Hematopoietic multipotent progenitor cell (in vitro differentiated cells): ENCODE data around the gene ZNF189. TPM values are rescaled to one million over a fixed set of nuclear protein-coding genes. Genes with fewer than 3 reads are reported as not detected.

ENCODE experiments used
- DNase-seq, 3 donors: peaks; one replicate each; pipeline ENCODE4 v3.0.0-alpha.2; 2011 to 2015; ENCODE audit warnings: low read depth in 2 of 3, low spot score in 2 of 3
- total RNA-seq: library from RNA; depleted of rRNA; stranded (reverse); fragments of >200 nt; gene quantifications from one replicate; pipeline ENCODE4 v1.2.3, GENCODE V29; 2012

Gene ZNF189
- total RNA-seq, result 7.3 TPM

DNA sequence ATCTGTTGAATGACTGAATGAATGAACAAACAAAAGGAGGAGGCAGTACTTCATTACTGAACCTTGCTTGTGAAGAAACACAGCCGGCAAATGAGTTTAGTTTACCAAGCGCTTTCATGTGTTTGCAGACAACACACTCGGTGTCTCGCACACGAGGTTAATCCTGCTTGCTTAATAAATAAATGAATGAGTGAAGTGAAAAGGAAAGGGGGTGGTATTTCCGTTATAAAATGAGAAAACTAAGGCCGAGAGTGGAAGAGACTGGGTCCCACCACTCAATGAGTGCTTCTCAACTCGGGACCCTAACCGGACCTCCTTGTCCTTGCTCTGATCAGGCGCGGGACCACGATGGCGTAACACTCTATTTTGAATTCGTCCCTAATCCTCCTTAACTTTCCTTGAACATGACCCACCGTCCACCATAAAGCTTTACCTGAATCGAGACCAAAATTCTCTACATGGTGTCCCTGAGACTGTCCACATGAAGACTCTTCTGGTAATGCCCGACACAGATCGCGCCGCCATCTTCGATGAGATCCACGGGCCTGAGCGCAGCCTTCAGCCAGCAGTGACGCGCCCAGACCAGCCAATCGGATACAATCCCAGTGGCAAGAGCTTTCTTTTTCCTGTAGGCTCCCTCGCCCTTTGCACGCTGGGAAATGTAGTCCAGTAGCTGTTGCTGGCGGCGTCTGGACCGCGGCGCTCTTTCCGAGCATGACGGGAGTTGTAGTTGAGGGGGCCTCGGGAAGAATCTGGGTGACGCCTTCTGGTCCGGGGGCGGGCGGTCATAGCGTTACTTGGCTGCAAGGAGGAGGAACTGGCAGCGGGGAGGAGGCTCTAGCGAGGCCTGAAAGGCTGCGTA lies at the start of gene ZNF189, which contains the start of gene MRPL50:
Gene ZNF189, plus strand, starts transcription at position 784 of the 862 bp plus-strand sequence. CDS start 306 bp downstream, outside the sequence.
Gene MRPL50, minus strand, starts transcription at position 551 of the 862 bp plus-strand sequence. Its CDS starts 26 bp downstream, at position 525.
- peak; percentile 93 to 99 (median 99) for DNase-seq

DNA sequence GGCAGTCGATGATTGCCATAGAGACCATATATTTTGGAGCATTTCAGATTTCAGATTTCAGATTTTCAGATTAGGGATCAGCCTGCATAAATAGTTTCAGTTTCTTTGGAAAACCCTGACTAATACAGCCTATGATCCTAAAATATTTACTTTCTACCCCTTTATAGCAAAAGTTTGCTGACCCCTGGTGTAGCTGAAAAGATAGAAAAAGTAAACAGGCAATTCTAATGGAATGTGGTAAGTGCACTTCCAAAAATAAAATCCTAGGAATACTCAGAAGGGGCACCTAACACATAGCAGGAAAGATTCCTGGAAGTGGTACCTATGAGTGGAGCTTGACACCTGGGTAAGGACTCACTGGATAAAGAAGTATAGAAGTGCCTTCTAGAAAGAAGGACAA lies 48.4 kb upstream of the ZNF189 start:
- DNase-seq, result no peak

DNA sequence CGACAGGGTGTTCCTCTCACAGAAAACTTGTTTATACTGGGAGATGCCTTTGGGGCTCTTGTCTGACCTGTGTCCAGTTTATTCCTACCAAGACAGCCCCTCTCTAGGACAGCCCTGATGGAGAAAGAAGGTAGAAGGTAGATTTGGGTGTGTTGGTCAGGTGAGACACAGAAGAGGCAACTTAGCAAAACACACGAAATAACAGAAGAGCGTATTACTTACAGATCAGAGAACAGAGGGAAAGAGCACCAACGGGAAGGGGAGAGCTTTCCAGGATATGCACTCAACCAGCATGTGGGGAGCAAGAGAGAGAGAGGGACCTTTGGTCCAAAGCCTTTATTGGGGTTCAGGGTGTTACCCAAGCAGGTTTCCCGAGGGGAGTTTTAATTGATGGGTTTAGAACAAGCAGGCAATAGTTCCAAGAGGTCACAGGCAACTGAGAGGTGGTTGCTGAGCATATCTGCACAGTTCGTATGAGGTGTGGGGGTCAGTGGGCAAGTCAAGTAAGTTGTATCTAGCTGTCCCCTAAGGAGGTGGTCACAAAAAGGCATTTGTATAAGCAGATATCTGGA lies 45.7 kb upstream of the ZNF189 start:
- DNase-seq, result no peak

- DNase-seq, result no peak
Measured at GRCh38 chr9:101353683-101354082, 45.0 kb upstream of the ZNF189 start.

DNA sequence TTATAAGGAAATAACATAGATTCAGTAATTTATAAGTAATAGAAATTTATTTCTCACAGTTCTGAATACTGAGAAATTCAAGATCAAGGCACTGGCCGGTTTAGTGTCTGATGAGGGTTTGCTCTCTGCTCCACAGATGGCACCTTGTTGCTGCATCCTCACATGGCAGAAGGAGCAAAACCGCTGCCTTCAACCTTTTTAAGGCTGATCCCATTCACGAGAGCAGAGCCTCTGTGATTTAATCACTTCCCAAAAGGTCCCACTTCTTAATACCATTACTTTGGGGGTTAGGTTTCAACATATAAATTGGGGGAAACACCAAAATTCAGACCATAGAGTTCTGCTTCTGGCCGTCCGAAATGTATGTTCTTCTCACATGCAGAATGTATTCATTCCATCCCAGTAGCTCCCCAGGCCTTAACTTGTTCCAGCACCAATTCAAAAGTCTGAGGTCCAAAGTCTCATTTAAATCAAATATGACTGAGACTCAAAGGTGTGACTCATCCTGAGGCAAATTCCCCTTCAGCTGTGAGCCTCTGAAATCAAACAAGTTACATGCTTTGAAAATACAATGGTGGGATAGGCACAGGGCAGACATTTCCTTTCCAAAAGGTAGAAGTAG lies 44.4 kb upstream of the ZNF189 start:
- DNase-seq, result no peak

DNA sequence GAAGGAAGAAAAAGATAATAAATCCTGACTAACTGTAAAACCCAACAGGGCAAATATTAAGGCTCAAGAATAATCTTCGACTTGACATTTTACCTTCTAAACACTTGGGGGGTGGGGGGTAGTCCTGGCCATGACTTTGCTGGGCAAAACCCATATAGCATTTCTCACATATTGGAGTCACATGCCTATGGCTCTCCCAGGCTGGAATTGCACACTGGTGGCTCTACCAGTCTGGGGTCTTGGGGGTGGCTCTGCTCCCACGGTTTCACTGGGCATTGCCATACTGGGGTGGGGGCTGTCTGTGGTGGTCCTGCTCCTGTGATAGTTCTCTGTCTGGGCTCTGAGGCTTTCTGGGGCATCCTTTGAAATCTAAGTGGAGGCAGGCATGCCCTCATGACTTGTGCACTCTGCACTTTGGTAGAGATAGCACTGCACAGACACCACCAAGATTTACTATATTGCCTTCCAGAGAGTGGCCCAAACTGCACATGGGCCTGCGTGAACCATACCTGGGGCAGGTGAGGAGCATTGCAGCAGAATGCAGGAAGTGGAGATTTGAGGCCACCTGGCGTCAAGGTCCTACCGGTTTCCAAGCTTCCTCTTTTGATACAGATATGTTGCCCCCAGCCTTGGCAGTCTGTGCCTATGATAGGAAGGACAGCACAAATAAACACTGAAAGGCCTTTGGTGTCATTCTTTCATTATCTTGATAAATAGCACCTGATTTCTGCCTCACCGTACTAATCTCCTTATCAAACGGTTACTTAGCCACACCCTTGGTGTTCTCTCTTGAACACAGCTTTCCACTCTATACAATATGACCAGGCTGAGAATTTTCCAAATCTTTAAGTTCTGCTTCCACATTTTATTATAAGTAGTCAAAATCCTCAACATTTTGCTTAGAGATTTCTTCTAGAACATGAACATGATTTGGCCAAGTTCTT lies 43.6 kb upstream of the ZNF189 start:
- DNase-seq, result no peak

GRCh38 chr9:101356619-101357018 lies 42.0 kb upstream of the ZNF189 start:
- DNase-seq, result no peak

GRCh38 chr9:101359679-101360078 lies 39.0 kb upstream of the ZNF189 start:
- no peak for DNase-seq

- DNase-seq, result no peak
Measured at GRCh38 chr9:101360647-101361046, 38.0 kb upstream of the ZNF189 start.

GRCh38 chr9:101362450-101362849 lies 36.2 kb upstream of the ZNF189 start:
- no peak for DNase-seq

DNA sequence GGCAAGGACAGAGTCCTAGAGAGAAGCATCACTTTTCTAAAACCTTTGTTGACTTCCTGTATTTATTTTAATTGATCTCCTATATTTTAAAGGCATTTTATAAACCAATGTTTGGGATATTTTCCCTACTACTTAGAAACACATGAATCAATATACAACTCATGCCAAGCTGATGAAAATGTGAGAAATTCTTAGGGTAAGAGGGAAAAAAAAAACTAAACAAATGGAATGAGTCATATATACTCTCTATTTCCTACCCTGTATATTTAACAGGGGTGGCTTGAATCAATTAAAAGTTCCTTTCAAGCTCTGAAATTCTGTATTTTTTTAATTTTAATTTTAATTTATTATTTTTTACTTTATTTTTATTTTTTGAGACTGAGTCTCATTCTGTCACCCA lies 33.5 kb upstream of the ZNF189 start:
- no peak for DNase-seq

- no peak for DNase-seq
Measured at GRCh38 chr9:101366038-101366756, 32.5 kb upstream of the ZNF189 start.

GRCh38 chr9:101367323-101367722 lies 31.3 kb upstream of the ZNF189 start:
- DNase-seq, result no peak

DNA sequence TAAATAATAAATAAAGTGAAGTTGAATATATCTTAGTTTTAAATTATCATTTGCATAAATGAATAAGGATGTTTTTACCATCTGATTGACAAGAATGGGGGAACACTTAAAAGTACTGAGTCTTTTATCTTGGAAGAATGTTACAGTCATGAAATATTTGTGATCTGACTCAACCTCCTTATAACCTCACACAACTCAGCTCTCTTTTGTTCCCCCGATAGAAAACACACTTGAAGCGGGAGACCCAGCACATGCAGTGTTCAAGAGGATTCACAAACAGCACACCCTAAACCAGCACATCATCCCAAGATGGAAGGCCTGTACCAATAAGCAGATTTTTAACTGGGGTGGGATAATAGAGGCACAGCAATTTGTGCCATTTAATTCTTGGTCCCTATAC lies 29.4 kb upstream of the ZNF189 start:
- DNase-seq, result no peak

DNA sequence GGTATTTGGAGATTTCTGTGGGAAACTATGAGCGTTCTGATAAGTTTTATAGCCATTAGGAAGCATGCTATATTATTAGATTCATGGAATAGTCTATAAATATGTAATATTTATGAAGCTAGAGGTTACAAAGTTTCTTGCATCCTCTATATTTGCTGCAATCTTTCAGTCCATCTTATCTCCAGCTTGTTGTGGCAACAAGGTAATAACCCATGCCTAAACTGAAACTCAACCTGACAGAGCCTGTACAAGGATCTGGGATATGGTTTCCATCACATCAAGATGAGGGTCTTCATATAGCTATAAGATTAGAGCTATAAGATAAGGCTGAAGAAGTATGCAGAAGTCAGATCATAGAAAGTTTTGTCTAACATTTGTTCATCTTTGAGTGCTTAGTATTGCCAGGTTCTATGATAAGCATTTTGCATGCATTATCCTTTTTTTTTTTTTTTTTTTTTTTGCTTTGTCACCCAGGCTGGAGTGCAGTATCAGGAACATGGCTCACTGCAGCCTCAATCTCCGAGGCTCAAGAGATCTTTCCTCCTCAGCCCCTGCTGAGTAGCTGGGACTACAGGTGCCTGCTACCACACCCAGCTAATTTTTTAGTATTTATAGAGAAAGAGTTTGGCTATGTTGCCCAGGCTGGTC lies 28.6 kb upstream of the ZNF189 start:
- DNase-seq, result no peak

DNA sequence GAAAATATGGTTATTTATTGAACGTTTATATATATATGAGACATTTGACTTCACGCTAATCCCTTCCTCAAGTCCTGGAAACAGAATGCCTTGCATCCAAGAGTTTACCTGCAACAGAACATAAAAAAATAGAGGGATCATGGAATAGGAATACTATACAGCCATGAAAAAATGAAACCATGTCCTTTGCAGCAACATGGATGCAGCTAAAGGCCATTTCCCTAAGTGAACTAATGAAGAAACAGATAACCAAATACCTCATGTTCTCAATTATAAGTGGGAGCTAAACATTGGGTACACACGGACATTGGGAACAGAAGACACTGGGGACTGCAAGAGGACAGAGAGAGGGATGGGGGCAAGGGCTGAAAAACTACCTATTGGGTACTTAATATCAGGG lies 26.8 kb upstream of the ZNF189 start:
- DNase-seq, result no peak

DNA sequence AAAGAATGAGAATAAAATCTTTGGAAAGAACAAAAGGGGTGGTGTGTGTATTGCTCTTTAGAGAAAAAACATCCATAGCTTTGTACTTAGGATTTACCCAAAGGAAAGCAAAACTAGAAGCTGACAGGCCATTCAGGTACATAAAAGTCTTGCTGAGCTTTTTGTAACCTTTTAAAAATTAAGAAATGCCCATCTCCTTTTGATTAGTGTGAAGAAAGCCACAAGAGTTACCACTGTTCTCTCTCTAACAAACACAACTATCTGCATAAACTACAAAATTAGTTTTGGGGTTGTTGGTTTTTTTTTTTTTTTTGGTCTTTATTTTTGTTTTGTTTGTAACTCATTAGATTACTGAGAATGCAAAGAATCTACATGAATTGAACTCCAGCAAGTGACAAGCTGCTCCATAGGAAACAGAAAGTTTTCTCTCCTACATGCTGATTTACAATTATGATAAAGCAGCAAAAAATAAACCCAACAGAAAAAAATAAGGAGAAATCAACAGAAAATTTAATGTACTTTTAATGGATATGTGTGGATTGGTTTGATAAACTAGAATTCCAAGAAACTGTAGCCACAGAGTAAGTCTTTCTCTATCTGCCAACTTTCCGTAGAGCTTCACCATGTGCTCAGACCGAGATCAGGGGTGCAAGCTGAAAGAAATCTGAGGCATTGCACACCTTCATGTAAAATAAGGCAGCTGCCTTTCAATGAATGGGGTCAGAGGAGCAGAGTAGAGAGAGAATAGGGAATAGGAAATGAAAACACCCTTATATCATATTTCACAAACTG lies 26.1 kb upstream of the ZNF189 start:
- DNase-seq, result no peak

GRCh38 chr9:101375546-101375945 lies 23.1 kb upstream of the ZNF189 start:
- no peak for DNase-seq
